LNCaP clone FGC (cell line): Measurements from ENCODE around the gene BCL11B.

Experiments used
- DNase-seq: peaks from one replicate; pipeline ENCODE4 v3.0.0-alpha.2; 2011; ENCODE audit warnings: low read depth
- H3K4me3 ChIP-seq: 2 replicates; pipeline ENCODE4 v1.5.1; 2011; ENCODE audit warnings: mild to moderate bottlenecking, low read depth, low read length, control low read depth
- CTCF ChIP-seq: IDR thresholded peaks from 2 replicates; pipeline ENCODE4 v1.5.1; 2012; ENCODE audit warnings: mild to moderate bottlenecking; ENCODE audit not compliant: control insufficient read depth, insufficient read depth; ENCODE audit errors: extremely low read depth

BCL11B gene

GRCh38 chr14:99169776-99170356 lies 102.1 kb downstream of the BCL11B start:
- H3K4me3 ChIP-seq: no peak overlapping the region
- DNase-seq: no peak
- TF ChIP-seq CTCF: no peak

- TF ChIP-seq CTCF: no peak
- H3K4me3 ChIP-seq: no peak overlapping the region
- DNase-seq: no peak
These were observed 103.7 kb downstream of the BCL11B start for GRCh38 chr14:99168330-99168729.

GRCh38 chr14:99166506-99166905 lies 105.5 kb downstream of the BCL11B start:
- no peak overlapping the region for H3K4me3 ChIP-seq
- no peak for DNase-seq
- no peak for TF ChIP-seq CTCF

GRCh38 chr14:99164712-99165111 lies 107.3 kb downstream of the BCL11B start:
- H3K4me3 ChIP-seq: no peak overlapping the region
- DNase-seq: no peak
- TF ChIP-seq CTCF: no peak

GRCh38 chr14:99163446-99163845 lies 108.6 kb downstream of the BCL11B start:
- no peak for DNase-seq
- no peak overlapping the region for H3K4me3 ChIP-seq
- no peak for TF ChIP-seq CTCF

- H3K4me3 ChIP-seq: no peak overlapping the region
- DNase-seq: no peak
- TF ChIP-seq CTCF: no peak
These were observed 112.4 kb downstream of the BCL11B start for GRCh38 chr14:99159341-99160340.
